Amygdala (tissue), 56 donors: ENCODE data around the gene AKAP6.
A peak's percentile ranks its signal among the peaks of the same experiment; 100 is the strongest.

ENCODE experiments used
- DNase-seq, 56 donors: peaks; one replicate each; lab custom pipeline; 2025; lab: John Stamatoyannopoulos, UW

AKAP6 gene

DNA sequence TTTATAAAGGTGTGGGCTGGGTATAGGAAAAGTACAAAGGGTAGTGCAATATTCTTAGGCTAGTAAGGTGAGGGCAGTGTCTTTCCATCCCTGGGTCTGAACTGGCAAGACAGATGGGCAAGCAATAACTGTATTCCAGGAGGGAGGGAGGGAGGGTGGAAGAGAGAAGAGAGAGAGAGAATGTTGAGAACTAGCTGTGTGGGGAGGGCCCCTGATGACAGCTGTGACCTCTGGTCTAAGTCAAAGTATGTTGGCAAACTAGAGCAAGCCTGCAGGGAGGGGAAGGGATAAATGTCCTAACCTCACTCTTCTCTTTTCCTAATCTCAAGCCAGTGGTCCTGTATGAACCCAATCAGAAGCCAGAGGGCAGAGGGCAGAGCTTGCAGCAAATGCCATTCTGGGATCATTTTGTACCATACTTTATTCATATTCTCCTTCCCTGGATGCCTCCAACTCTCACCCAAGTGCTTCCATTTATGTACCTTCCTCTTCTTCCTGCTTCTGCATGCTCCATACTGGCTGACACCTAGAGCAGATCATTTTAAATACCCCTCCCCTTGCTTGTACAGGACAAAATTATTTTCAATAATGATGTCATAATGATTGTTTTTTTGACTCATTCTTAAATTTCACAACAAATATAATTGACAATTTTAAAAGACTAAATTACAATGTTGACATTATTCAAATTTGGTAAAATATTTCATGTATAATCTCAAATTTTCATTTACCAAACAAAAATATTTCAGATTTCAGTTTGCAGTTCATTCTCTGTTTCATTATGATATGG, 75.9 kb downstream of the AKAP6 start:
- DNase-seq = no peak

DNA sequence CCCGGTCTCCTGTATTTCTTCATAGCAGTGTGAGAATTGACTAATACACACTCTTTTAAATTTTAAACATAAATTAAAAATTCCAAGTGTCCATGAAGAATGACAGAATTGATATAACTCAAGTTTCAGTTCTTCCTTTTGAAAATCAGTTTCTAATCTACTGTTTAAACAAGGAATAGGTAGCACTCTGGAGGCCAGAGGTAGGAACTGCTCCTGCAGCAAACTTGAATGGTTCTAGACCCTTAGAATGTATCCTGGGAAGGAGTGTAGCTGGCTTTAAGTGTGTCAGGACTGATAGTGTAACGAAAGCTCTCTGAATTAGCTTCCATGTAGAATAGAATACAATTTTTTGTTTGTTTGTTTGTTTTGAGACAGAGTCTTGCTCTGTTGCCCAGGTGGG, 76.8 kb downstream of the AKAP6 start:
- no peak for DNase-seq

DNA sequence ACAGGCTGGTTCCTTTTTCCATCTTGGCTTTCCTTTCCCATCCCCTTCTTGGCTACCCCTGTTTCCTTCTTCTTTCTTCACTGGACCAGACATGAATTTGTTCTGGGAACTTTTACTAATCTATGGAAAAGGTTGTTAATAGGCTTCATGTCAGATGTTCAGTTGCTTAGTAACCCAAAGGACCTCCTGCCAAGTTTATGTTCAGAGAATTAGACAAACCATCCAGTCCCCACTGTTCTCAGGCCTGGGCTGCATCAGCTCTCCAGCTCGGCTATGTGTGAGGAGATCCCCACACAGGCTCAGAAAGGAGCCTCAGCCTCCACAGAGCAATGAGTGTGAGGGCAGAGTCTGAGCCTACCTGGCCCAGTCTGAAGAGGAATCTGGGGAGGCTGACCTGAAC, 78.0 kb downstream of the AKAP6 start:
- peak in 14 of 56 donors; percentile 10 to 47 (median 32) for DNase-seq

DNA sequence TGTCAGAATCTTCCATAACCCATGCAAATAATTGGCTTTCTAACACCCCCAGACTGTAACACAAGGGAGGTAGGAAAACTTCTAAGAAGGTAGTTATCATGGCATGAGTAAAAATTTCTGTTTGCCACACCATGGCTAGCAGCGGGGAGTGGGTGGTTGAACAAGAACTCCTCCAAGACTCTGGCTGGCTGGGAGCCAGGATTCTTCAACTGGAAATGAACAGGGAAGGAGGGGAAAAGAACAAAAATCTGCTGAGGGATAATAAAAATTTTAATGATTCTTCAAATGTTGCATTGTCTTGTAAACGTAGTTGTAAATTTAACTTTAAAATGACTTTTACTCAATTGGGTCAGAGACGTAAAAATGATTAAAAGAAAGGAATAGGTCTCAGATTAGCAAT, 78.9 kb downstream of the AKAP6 start:
- peak in 37 of 56 donors; percentile 7 to 77 (median 45) for DNase-seq

DNA sequence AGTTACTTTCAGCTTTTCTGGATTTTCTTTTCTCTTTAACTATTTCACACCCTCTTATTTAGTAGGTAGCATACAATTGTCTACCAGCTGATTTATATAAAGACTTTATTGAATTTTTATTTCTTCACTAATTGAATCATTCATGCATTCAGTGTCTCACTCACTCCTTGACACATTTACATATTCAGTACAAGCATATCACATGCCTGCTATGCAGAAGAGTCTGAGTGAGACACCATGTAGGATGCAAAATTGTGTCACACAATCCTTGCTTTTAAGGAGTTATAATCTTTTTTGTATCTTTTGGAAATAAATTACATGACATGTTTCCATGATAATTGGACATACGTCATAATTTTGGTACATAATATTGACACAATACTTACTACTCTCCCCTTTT, 83.0 kb downstream of the AKAP6 start:
- DNase-seq = no peak

DNA sequence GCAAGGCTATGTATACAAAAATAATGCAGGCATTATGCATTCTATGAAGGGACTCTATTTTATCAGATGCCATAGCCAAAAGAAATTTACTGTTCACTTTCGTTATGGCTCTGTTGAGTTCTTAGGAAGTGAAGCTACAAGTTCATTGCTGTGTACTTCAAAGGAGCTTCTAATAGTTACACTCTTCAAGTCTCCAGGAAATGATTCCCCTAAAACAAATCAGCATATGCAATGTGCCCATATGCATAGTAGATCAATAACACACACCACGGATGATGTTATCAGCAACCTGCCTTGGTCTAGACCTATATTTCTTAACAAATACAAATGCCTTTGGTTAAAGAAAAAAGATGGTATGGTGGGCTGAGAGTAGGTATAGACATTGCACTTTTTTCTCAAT, 83.4 kb downstream of the AKAP6 start:
- DNase-seq = no peak

DNA sequence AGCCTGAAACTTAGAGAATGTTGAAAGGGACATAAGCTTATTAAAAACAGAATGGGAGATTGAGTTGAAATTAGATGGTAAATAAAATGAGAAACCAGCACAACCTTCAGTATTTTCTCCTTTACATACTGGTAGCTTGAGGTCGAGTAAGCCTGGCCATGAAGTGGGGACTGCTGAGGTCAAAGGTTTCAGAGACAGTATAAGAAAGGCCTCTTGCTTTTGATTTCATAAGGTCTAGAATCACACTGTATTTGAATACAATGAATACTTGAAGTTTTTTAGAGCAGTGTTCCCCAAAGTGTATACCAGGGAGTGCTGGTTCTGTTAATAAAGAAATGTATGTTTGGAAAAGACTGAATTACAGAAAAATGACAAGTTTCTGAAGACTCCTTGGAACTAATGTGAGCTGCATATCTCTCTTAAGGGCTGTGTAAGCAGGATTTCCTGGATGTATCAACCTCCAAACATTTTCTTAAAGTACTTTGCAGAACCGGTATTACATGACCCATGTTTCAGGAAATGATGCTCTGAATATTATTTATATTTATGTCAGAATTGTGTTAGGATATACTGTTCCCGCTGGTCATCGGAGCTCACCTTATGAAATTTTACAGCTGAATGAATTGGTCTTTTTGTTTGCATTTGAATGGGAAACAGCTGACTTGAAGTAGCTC, 85.0 kb downstream of the AKAP6 start:
- DNase-seq = no peak

DNA sequence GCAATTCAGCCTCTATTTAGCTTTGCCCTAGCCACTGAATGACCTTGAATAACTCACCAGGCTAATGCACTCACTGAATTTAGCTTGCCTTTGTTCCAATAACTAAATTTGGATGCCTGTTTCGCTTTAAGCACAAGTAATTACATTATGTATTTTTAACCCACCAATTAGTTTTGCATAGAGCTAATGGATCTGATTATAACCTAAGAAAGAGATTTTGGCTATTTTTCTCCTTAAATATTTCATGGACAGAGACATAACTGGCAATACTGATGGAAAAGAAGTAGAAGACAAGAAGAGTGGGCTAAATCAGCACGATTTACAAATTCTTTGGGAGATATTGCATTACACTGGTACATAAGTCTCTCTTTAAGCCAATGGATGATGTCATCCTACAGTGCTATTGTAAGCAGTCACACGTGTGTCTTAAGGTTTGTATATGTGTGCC, 85.7 kb downstream of the AKAP6 start:
- no peak for DNase-seq

DNA sequence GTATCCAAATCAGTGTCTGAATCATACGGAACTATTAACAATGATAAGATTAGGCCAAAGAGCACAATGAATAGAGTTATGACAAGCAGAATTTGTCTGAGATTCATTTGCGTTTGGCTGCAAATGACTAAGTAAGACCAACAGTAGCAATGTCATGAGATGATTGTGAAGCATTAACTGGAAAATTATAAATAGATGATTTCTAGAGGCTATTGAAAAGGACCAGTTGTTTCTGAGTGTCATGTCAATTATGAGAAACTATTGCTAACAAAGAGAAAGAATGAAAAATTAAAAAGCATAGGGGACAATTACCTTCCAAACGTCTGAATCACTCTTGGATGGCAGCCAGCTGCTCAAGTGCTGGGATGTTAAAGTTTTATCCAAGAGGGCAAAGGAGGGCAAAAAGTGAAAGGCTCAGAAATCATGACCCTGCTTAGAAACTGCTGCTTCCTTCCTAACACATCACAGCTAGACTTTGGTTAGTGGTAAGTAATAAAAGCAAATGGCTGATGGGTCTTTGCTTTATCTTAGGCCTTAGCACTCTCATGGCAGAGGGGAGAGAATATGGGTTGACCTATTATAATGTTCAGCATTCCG, 89.0 kb downstream of the AKAP6 start:
- peak in 2 of 56 donors; percentile 50 to 56 for DNase-seq

DNA sequence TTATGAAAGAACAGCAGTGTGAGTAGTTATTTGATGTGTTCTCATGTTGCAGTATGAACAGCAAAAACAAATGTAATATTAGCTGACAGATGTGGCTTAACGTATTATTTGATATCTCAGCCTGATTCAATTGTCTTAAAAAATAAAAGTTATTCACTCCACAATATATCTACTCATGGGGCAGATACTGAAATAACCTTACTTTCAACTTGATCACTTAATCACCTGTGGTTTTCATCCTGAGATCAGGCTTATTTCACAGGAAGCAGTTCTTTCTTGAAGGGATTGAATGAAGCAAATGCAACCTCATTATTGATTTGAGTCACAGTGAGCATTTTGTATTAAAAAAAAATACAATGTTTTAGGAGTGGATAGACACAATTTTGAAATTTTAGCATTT, 90.3 kb downstream of the AKAP6 start:
- no peak for DNase-seq

DNA sequence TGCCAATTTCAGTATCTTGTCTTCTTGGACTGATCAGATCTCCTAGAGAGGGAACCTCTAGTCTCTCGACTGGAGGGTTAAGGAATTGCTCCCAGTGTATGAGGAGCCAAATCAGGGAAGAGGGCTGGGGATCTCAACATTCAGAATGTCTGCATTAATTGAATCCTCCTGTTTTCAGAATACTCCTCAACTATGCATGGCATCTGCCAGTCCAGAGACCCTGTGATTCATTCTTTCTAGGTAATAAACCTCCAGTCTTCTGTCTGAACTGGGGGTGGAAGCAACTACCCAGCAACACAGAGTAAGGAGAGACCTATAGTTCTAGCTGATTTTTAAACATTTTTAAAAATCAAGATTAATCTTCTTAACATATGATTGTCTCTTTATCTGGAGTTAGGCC, 92.7 kb downstream of the AKAP6 start:
- no peak for DNase-seq

DNA sequence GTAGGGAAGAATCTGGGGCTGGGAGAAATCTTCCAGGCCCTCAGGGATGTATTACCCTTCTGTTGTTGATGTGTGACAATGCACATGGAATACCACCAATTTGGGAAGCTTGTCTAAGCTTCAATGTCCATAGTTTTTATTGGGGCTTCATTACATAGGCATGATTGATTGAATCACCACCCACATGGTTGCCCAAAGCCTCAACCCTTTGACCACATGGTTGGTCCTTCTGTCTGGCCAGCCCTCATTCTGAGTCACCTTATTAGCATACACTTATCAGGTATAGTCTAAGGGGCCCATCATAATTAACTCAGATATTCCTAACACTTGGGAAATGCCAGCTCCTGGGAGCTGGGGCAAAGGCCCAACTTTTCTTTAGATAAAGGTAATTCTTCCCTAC, 93.3 kb downstream of the AKAP6 start:
- no peak for DNase-seq

DNA sequence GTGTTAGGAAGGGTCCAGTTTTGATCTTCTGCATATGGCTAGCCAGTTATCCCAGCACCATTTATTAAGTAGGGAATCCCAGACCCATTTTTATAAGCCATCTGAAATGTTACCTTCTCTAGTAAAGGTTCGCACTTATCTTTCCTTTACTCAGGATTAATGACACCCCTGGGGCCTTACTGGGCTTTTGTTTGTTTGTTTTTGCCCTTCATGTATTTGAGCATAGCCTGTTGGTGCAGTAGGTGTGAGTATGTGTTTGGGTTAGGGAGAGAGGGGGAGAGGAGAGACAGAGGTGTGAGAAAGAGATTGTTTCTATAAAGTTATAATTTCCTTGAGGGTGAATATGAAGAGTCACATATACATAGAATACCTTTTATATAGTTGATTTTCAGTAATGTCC, 96.9 kb downstream of the AKAP6 start:
- DNase-seq = no peak

DNA sequence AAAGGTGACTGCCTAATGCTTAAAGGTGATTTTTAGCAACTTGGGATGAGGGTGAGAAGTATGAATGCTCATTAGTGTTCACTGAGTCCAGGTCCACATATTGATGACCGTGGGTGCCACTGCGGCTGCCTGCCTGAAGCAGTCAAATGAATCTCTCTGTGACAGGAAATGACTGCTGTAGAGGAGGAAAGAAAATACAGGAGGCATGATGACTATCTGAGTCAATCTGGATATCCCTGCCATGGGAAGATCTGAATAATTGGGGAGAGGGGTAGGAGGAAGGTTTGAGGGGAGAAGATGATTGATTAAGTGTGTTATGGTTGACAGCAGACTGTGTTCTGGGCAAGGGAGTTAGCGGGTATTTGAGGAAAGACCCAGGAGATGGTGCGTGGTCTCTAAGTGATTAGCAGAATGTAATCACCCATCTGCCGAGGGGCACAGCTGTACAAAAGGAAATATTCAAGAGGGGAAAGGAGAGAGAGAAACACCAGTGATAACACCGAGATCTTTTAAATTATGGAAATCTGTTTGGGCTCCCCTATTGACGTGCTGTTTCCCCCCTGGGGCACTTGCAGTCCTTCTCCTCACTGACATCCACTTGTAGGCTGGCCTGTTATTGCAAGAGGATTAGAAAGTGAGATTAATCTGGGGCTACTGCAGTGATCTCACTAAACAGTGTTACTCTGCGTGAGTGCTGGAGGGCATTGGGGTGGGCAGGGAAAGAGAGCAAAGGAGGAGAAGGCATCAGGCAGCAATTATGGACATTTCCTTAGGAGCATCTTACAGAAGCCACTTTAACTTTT, 97.7 kb downstream of the AKAP6 start:
- peak in 1 of 56 donors; percentile 28 for DNase-seq

DNA sequence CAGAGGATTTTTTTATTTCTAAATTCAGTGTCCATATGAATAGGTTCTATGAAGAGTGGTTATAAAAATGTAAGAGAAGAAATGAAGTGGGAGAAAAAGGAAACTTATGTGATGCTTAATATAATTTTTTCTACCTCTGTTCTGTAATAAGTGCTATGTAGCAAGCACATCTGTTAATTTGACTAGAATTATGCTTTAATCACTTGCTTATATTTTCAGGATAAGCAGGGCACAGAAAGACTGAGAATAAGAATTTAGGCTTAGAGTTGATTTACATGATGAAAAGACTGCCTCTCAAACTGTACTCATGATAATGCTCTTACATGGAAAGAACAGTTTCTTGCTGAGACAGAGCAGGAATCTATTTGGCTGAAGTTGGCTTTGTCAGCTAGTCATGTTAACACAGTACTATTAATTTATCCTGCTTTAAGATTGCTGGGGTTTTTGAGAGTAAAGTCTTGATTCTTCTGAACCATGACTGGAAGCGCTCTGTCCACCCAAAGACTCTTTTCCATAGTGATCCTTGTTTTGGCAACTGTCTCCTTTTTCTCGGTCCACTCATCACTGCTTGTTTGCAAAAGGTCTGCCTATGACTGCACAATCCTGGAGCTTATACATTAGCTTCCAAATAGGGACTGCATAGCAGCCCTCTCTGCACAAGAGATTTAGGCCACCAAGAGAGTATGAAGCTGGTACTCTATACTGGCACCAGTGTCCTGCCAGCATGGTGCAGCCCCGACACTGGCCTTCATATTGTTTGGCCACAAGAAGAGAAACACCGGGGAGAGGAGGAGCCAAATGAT, 98.8 kb downstream of the AKAP6 start:
- DNase-seq = peak in 1 of 56 donors; percentile 14

DNA sequence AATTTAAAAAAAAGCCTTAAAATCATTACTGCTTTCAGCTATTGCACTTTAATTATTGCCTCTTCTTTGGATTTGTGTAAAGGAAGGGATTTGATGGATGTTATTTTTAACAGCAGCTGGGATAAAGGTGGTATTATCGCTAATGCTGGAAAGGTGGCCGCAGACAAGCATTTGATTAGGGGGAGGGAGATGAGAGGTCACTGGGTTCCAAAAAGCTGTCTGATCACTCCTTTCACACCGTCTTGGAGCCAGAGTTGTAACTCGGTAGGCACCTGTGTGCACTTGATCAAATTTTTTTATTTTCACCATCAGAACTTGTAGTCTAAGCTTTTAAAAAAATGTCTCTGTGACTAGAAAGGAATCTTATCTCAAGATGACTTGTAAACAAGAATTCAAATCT, 99.8 kb downstream of the AKAP6 start:
- no peak for DNase-seq

DNA sequence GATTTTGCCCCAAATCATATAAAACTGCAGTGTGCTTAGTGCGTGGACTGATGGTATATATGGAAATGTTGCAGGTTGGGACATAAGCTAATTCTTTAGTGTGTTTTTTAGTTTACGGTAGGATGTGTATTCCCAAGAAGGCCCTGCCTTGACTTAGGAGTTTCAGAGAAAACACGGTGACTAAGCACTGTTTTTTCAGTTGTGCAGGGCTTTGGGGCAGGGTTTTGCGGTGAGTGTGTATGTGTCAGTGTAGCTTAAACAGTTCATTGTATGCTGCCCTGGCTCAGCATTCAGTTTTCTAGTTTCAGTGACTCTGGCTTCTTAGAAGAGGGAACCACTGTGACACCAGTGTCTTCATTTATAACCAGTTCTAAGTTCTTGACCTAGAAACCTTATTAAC, 101.2 kb downstream of the AKAP6 start:
- peak in 2 of 56 donors; percentile 14 to 27 for DNase-seq

DNA sequence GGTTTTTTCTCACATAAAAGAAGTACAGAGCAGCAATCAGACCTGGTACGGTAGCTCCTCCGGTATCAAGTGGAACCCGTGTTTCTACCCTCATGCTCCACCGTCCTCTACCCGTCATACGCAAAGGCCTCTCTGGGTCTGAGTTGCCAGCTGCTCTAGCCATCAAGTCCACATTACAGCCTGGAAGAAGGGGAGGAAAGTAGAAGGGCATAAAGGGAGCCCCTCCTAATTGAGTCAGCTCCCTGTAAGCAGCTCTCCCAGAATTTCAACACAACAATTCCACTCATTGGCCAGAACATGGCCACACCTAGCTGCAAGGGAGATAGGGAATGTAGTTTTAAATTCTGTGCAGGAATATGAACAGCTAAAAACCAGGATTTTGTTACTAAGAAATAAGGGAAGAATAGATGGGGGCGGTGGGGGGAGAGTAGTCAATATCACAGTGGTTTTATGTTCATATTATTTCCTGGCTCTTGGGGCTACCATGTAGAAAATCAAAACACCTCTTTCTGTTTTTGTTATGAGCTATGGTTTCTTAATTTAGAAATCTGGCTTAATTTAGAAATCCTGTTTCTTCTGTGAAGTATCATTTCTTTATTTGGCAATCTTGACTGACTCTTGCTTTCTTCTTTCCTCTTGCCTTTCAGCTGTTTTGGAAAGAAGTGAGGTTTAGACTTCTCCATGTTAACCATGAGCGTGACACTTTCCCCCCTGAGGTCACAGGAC, 103.9 kb downstream of the AKAP6 start:
- DNase-seq = peak in 1 of 56 donors; percentile 21

DNA sequence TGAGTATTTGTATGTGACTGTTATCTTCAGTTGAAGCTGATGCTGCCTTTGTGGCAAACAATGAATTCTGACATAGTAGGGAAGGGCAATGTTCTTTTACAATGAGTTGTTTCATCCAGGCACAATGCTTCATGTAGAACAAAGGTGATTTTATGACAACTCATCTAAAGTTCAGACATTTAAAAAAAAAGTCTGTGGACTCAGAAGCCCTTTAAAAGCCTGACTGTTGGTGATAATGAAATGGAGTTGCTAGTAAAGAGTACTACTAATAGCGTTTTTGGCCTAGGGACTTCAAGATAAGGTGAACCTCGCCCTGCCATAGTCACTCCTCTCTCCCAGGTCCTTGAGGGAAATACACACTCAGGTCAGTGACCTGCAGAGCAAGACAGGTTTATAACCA, 105.1 kb downstream of the AKAP6 start:
- no peak for DNase-seq
